ENCODE data around the gene DNMT3A. TPM values are rescaled to one million over a fixed set of nuclear protein-coding genes. Genes with fewer than 3 reads are reported as not detected.
A peak's percentile ranks its signal among the peaks of the same experiment; 100 is the strongest.

Gene DNMT3A
- total RNA-seq, 1 experiment from 2014 or later: 215 TPM

DNA sequence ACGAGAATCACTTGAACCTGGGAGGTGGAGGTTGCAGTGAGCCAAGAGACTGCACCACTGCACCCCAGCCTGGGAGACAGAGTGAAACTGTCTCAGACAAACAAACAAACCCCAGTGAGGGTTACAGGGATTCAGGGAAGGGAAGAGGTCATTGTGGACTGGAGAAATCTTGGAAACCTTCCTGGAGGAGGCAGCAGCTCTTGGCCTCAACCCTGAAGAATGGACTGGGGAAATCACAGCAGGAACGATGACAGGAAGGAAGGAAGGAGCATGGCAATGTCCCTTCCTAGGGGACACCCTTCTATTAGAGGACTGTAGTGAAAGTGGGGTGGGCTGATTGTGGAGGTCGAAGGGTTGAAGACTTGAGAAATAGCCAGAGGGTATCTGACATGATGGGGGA is 72.5 kb downstream of the DNMT3A start:
- no peak for DNase-seq
- Histone ChIP-seq H3K56ac (ENCODE audit: insufficient read length, low read depth, low read length) (no peak overlapping the region), H4K8ac (replicated peaks; ENCODE audit: insufficient read length, low read depth, low read length) (no peak overlapping the region), H2BK20ac (ENCODE audit: low read depth, low read length, poor library complexity, severe bottlenecking) (no peak overlapping the region), H3K79me2 (ENCODE audit: insufficient read depth, low read length) (no peaks in the 10 kb centered on the region), H3K27ac (ENCODE audit: insufficient read length, low read depth, low read length) (no peak overlapping the region), H3K27me3 (ENCODE audit: insufficient read depth, low read length) (no peaks in the 10 kb centered on the region), H3K23ac (ENCODE audit: insufficient read length, low read depth, low read length) (no peak overlapping the region), H3K79me1 (ENCODE audit: insufficient read depth, low read depth, low read length, poor library complexity, severe bottlenecking) (no peaks in the 10 kb centered on the region), H2BK12ac (ENCODE audit: insufficient read length, low read depth, low read length) (no peak overlapping the region), H2BK15ac (ENCODE audit: low read depth, low read length) (no peak overlapping the region), H4K5ac (ENCODE audit: insufficient read length, low read depth, low read length) (no peak overlapping the region), H2AFZ (ENCODE audit: low read length) (no peak overlapping the region), H3K18ac (ENCODE audit: insufficient read length, low read depth, low read length) (no peak overlapping the region), H3K4ac (ENCODE audit: low read depth, low read length) (no peak overlapping the region), H3K4me1 (ENCODE audit: insufficient read depth, low read length) (peaks cover 5% of the 10 kb centered on the region; the same call in 1 of the 2 replicates), H2BK5ac (ENCODE audit: insufficient read length, low read length) (no peak overlapping the region), H3K14ac (ENCODE audit: insufficient read depth, low read length) (no peak overlapping the region), H2BK120ac (ENCODE audit: low read depth, low read length, poor library complexity, severe bottlenecking) (no peak overlapping the region), H3K23me2 (ENCODE audit: insufficient read length, low read depth, low read length, poor library complexity, severe bottlenecking) (no peaks in the 10 kb centered on the region), H3K4me2 (ENCODE audit: insufficient read depth, insufficient read length, low read length) (no peak overlapping the region), H4K20me1 (ENCODE audit: control insufficient read depth, insufficient read depth, insufficient read length) (no peaks in the 10 kb centered on the region), H2AK5ac (ENCODE audit: insufficient read length, low read length) (no peak overlapping the region), H4K91ac (ENCODE audit: insufficient read length, low read depth, low read length) (no peak overlapping the region), H3K9me3 (ENCODE audit: control insufficient read depth, low read depth, low read length) (no peaks in the 10 kb centered on the region), H3K9ac (ENCODE audit: extremely low read depth, insufficient read length, low read length) (no peak overlapping the region), H3T11ph (ENCODE audit: low read length) (no peak overlapping the region)
- peaks cover 0 to 28% (median 2%) of the 10 kb centered on the region in 3 experiments; a peak in 6 of 7 replicates for H3K36me3 Mint-ChIP-seq (ENCODE audit: insufficient read depth in 1 of 3, low read depth in 3 of 3)
- peak overlapping the region in 1 of 2 experiments; percentile 4; a peak in 1 of 5 replicates for H3K4me3 Mint-ChIP-seq
- H3K9me3 Mint-ChIP-seq: no peaks in the 10 kb centered on the region
- no CpG with 5 or more reads among the region's 3 CpGs for WGBS (ENCODE audit: extremely low coverage, insufficient read length, low lambda C conversion rate)
- H3K4me1 Mint-ChIP-seq: peaks cover 31 to 34% of the 10 kb centered on the region in 2 experiments
- TF ChIP-seq CTCF (conservative IDR thresholded peaks at IDR 0.05): no peak
- peak overlapping the region; percentile 6 to 91 (median 82); a peak in 5 of 7 replicates for H3K27ac Mint-ChIP-seq
- H3K27me3 Mint-ChIP-seq (ENCODE audit: low read depth): no peaks in the 10 kb centered on the region; the same call in 1 of the 2 replicates

Measured in H9 (cell line).